ENCODE data around the gene BRCA1.
"Not testable (repeated sequence)": the region's sequence is repeated elsewhere in the genome, so short reads cannot be mapped to it uniquely, and the experiment has no call there.

The BRCA1 gene

DNA sequence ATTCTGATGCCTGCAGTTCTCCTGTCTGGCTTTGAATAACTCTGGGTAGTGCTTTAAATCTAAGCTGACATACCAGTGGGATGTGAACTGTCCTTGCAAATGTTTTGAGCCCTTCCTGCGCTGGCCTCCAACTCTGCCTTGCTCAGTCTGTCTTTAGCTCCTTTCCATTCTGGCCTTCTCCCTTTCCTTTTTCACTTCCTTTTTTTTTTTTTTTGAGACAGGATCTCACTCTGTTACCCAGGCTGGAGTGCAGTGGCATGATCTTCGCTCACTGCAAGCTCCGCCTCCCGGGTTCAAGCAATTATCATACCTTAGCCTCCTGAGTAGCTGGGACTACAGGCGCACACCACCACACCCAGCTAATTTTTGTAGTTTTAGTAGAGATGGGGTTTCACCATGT lies 8.3 kb upstream of the BRCA1 start:
- DNase-seq, result not testable (repeated sequence)

DNA sequence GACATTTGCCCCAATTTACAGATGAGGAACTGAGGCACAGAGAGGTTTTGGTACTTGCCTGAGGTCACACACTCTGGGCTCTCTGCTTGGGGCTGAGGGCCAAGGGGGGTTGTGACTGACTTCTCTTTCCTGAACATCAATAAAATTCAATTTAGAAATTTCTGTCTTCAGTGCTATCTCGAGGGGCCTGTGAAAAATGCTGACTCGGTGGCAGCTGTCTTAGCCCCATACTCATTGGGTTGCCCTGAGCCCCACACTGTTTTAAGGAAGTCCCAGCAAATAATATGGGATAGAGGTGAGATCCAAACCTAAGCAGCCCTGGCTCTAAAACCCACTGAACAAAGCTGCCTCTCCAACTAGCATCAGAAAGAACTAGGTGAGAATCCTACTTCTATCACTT lies 7.0 kb upstream of the BRCA1 start:
- no peak for DNase-seq

DNA sequence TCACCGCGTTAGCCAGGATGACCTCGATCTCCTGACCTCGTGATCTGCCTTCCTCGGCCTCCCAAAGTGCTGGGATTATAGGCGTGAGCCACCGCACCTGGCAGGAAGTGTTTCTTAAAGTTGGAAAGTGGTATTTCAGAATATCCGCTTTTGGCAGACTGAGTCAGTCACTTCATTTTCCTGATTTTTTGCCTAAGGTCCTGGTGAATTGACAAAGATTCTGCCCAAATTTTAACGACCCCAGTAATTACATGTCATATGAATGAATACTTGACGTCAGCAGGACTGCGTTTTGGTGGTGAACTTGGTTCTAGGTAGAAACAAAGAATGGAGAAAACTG lies 4.5 kb upstream of the BRCA1 start:
- DNase-seq, result no peak

GRCh38 chr17:43127333-43127876 lies 2.2 kb upstream of the BRCA1 start:
- peak; percentile 2 for DNase-seq

GRCh38 chr17:43126911-43127290 lies 1.7 kb upstream of the BRCA1 start:
- no peak for DNase-seq

- peak; percentile 19 for DNase-seq
These were observed 1.1 kb upstream of the BRCA1 start for GRCh38 chr17:43125967-43126910.

GRCh38 chr17:43118679-43119615 lies 6.2 kb downstream of the BRCA1 start:
- DNase-seq, result no peak

GRCh38 chr17:43114151-43114552 lies 11.0 kb downstream of the BRCA1 start:
- no peak for DNase-seq

DNA sequence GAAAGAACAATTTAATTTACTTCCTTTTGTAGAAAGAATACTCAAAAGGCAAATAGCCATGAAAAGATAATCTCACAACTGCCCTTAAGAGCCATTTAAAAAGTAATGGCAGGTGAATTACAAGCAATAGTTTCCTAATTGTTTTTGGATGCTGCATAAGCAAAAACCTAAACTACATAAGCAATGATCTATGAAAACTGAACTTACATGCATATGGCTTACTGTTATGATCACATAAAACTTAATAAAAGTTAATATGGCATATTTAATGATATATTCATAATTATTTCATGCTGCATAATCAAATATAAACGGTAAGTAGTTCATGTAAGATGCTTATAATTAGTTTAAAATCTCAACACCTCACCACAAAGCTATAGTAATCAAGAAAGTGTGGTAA lies 18.6 kb downstream of the BRCA1 start:
- DNase-seq, result no peak

DNA sequence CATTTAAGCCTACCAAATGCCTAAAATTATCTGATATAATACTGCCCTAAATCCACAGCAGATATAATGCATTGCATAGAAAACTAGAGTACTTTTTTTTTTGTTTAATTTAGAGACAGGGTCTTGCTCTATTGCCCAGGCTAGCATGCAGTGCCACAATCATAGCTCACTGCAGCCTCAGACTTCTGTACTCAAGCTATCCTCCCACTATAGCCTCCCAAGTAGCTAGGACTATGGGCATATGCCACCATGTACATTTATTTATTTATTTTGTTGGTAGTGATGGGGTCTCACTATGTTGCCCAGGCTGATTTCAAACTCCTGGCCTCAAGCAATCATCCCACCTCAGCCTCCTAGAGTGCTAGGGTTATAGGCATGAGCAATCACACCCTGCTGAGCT lies 20.0 kb downstream of the BRCA1 start:
- DNase-seq, result no peak

- no peak for DNase-seq
These were observed 20.5 kb downstream of the BRCA1 start for GRCh38 chr17:43104665-43105064.

DNA sequence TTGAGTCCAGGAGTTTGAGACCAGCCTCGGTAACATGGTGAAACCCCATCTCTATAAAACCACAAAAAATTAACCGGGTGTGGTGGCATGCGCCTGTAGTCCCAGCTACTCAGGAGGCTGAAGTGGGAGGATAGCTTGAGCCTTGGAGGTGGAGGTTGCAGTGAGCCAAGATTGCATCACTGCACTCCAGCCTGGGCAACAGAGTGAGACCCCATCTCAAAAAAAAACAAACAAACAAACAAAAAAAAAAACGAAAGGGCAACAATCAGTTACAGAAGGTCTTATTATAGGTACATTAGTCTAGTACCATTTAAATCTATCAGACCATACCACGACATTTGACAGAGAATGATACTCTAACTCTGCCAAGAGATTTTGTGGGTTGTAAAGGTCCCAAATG lies 29.8 kb downstream of the BRCA1 start:
- not testable (repeated sequence) for DNase-seq

- DNase-seq, result no peak
These were observed 30.9 kb downstream of the BRCA1 start for GRCh38 chr17:43094129-43094835.

DNA sequence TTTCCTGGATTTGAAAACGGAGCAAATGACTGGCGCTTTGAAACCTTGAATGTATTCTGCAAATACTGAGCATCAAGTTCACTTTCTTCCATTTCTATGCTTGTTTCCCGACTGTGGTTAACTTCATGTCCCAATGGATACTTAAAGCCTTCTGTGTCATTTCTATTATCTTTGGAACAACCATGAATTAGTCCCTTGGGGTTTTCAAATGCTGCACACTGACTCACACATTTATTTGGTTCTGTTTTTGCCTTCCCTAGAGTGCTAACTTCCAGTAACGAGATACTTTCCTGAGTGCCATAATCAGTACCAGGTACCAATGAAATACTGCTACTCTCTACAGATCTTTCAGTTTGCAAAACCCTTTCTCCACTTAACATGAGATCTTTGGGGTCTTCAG lies 32.3 kb downstream of the BRCA1 start:
- DNase-seq, result no peak

- no peak for DNase-seq
These were observed 35.1 kb downstream of the BRCA1 start for GRCh38 chr17:43090022-43090421.

DNA sequence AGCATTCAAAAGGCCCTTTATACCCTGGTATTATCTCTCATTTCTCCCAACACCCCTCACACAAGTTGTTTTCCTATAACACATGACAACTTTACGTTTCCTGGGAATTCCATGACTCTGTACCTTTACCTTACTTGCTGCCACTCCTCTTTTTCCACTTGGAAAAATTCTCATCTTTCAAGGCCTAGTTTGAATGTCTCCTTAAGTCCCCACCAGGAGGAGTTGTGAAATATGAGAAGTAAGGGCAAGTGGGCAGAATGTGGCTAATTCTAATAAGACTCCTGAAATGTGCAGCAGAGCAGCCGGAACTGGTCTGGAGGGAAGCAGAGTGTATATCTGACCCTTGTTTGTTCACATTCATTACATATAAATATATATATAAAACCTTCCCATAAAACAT lies 39.7 kb downstream of the BRCA1 start:
- no peak for DNase-seq

GRCh38 chr17:43079641-43080302 lies 45.4 kb downstream of the BRCA1 start:
- DNase-seq, result no peak

DNA sequence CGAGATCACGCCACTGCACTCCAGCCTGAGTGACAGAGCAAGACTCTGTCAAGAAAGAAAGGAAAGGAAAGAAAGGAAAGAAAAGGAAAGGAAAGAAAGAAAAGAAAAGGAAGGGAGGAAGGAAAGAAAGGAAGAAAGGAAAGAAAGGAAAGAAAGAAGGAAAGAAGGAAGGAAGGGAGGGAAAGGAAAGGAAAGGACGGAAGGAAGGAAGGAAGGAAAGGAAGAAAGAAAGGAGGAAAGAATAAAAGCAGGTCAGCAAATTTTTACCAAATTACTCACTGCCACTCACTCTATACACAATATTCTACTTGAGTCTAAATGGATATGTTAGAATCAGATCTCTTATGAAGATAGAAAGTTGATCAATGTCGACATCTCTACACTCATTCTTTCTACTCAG lies 50.3 kb downstream of the BRCA1 start:
- no peak for DNase-seq

DNA sequence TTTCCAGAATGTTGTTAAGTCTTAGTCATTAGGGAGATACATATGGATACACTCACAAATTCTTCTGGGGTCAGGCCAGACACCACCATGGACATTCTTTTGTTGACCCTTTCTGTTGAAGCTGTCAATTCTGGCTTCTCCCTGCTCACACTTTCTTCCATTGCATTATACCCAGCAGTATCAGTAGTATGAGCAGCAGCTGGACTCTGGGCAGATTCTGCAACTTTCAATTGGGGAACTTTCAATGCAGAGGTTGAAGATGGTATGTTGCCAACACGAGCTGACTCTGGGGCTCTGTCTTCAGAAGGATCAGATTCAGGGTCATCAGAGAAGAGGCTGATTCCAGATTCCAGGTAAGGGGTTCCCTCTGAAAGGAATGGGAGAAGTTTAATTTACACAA lies 54.3 kb downstream of the BRCA1 start:
- no peak for DNase-seq

GRCh38 chr17:43070257-43070656 lies 54.9 kb downstream of the BRCA1 start:
- no peak for DNase-seq

- DNase-seq, result no peak
These were observed 55.7 kb downstream of the BRCA1 start for GRCh38 chr17:43069368-43069898.
